B cell (primary cell): ENCODE data around the gene ITGB7. TPM values are rescaled to one million over a fixed set of nuclear protein-coding genes. Genes with fewer than 3 reads are reported as not detected.

Experiments used
- ATAC-seq: fragments of 200-7000 bp; cut with Tn5 transposase; one replicate; pipeline ENCODE4 v1.10.0; 2021; ENCODE audit warnings: low read depth, mild to moderate bottlenecking, moderate number of reproducible peaks, moderate library complexity
- CTCF ChIA-PET: fragments of 350-600 bp; sonication (Branson Sonifier 250); formaldehyde crosslinking; loops from one replicate; lab custom pipeline; 2021; ENCODE audit warnings: antibody characterized with exemption, inconsistent platforms; lab: Charles Lee
- POLR2A ChIA-PET: fragments of 350-600 bp; sonication (Branson Sonifier 250); formaldehyde crosslinking; loops from one replicate; lab custom pipeline; 2021; ENCODE audit warnings: antibody characterized with exemption; lab: Charles Lee
- DNase-seq: peaks from one replicate; pipeline ENCODE4 v3.0.0; 2013
- H2AFZ ChIP-seq: 2 replicates; pipeline ENCODE4 v1.6.1; 2012; ENCODE audit warnings: mild to moderate bottlenecking, low read depth, low read length; ENCODE audit not compliant: insufficient read depth, poor library complexity, severe bottlenecking
- H3K27ac ChIP-seq, 2 donors: 1 replicate in 1 of 2; 2 replicates in 1 of 2; pipeline ENCODE4 v1.5.1; 2012 to 2013; ENCODE audit warnings: low read length in 2 of 2, mild to moderate bottlenecking in 2 of 2, moderate library complexity in 1 of 2
- H3K27me3 ChIP-seq, 4 experiments: fragments of 200-600 bp in 1 of 4; sonication (generic) in 1 of 4; replicated peaks in 1 of 4; 1 replicate in 2 of 4; 2 replicates in 2 of 4; pipeline versions ENCODE4 v1.6.1 to v1.7.0; 2013 to 2016; ENCODE audit warnings: low read length in 3 of 4, mild to moderate bottlenecking in 2 of 4, mixed read lengths in 1 of 4, moderate library complexity in 1 of 4; ENCODE audit not compliant: insufficient read depth in 4 of 4, control insufficient read depth in 3 of 4; ENCODE audit errors: control extremely low read depth in 1 of 4
- H3K36me3 ChIP-seq, 2 experiments: replicated peaks in 1 of 2; 1 replicate in 1 of 2; 2 replicates in 1 of 2; pipeline versions ENCODE4 v1.6.1 to v1.7.1; 2013; ENCODE audit warnings: low read length in 1 of 2; ENCODE audit not compliant: insufficient read depth in 2 of 2, control insufficient read depth in 1 of 2; ENCODE audit errors: control extremely low read depth in 1 of 2, extremely low read depth in 1 of 2
- H3K4me1 ChIP-seq, 2 donors: fragments of 200-600 bp in 1 of 2; sonication (generic) in 1 of 2; 1 replicate in 1 of 2; 2 replicates in 1 of 2; pipeline versions ENCODE4 v1.5.1 to v1.6.1; 2013 to 2017; ENCODE audit warnings: low read length in 2 of 2; ENCODE audit not compliant: control insufficient read depth in 2 of 2, insufficient read depth in 2 of 2
- H3K4me2 ChIP-seq: replicated peaks from 2 replicates; pipeline ENCODE3; 2012; ENCODE audit warnings: mild to moderate bottlenecking, low read depth, low read length; ENCODE audit not compliant: poor library complexity, severe bottlenecking
- H3K4me3 ChIP-seq, 5 experiments: fragments of 200-600 bp in 1 of 5; sonication (generic) in 1 of 5; 1 replicate in 3 of 5; 2 replicates in 2 of 5; pipeline versions ENCODE4 v1.5.1 to v1.7.0; 2011 to 2016; ENCODE audit warnings: low read length in 4 of 5, mild to moderate bottlenecking in 4 of 5, low read depth in 2 of 5, control low read depth in 1 of 5, moderate library complexity in 1 of 5; ENCODE audit not compliant: insufficient read depth in 1 of 5; ENCODE audit errors: control extremely low read depth in 1 of 5, extremely low read depth in 1 of 5
- H3K79me2 ChIP-seq: fragments of 200-600 bp; sonication (generic); one replicate; pipeline ENCODE4 v1.6.0; 2016; ENCODE audit warnings: low read length; ENCODE audit not compliant: control insufficient read depth, insufficient read depth
- H3K9ac ChIP-seq: fragments of 200-600 bp; sonication (generic); 2 replicates; pipeline ENCODE4 v1.6.1; 2017; ENCODE audit warnings: mild to moderate bottlenecking, low read length, moderate library complexity
- H3K9me3 ChIP-seq, 3 donors: one replicate each; pipeline versions ENCODE4 v1.6.1 to v1.7.1; 2013; ENCODE audit warnings: low read length in 2 of 3; ENCODE audit not compliant: control insufficient read depth in 2 of 3, insufficient read depth in 1 of 3; ENCODE audit errors: control extremely low read depth in 1 of 3
- H4K20me1 ChIP-seq: 2 replicates; pipeline ENCODE4 v1.6.0; 2012; ENCODE audit warnings: mild to moderate bottlenecking, low read length; ENCODE audit not compliant: insufficient read depth, control insufficient read depth, poor library complexity, severe bottlenecking
- H3K27ac Mint-ChIP-seq: one replicate; pipeline ENCODE4 v1.8.0; 2021; ENCODE audit warnings: mixed read lengths
- H3K27me3 Mint-ChIP-seq: one replicate; pipeline ENCODE4 v1.8.0; 2021; ENCODE audit warnings: mixed read lengths
- H3K4me1 Mint-ChIP-seq: one replicate; pipeline ENCODE4 v1.8.0; 2021; ENCODE audit warnings: mixed read lengths
- H3K4me3 Mint-ChIP-seq: one replicate; pipeline ENCODE4 v1.8.0; 2021; ENCODE audit warnings: mixed read lengths
- H3K9me3 Mint-ChIP-seq: one replicate; pipeline ENCODE4 v1.8.0; 2022; ENCODE audit warnings: mixed read lengths; ENCODE audit not compliant: insufficient read depth
- CTCF ChIP-seq: fragments of 200-600 bp; IDR thresholded peaks from one replicate; pipeline ENCODE4 v1.8.0; 2022; ENCODE audit warnings: antibody characterized with exemption, mild to moderate bottlenecking
- EZH2 ChIP-seq: IDR thresholded peaks from 2 replicates; pipeline ENCODE4 v1.6.1; 2012; ENCODE audit warnings: borderline replicate concordance, low read depth, mild to moderate bottlenecking, moderate library complexity, low read length; ENCODE audit not compliant: insufficient read depth, poor library complexity, severe bottlenecking
- WGBS: methylation state at CpG from one replicate; pipeline ENCODE4 v1.1.5; 2013; ENCODE audit warnings: missing lambda C conversion rate; ENCODE audit not compliant: insufficient coverage; 5-methylcytosine and 5-hydroxymethylcytosine counted together
- intact Hi-C: fragments of 100-400 bp; cut with micrococcal nuclease; formaldehyde crosslinking; loops from one replicate; pipeline ENCODE4 v1.10.0; 2022
- polyA plus RNA-seq: library from polyadenylated mRNA; depleted of rRNA; stranded (reverse); fragments of >200 nt; gene quantifications from 2 replicates; pipeline ENCODE4 v1.2.3, GENCODE V29; 2012
- total RNA-seq, 2 donors: library from RNA; stranded (reverse); fragments of 120-200 nt in 1 of 2; gene quantifications; 1 replicate in 1 of 2; 2 replicates in 1 of 2; pipeline versions ENCODE4 v1.2.3 to v1.2.4, GENCODE V29; 2013 to 2022

Gene ITGB7
- total and polyA plus RNA-seq, 2 donors (not counting 1 experiment from before 2014, with no cell fraction given), result 199 to 265 TPM

GRCh38 chr12:53233671-53234121 is 26.6 kb upstream of the ITGB7 start:
- peaks cover 0 to 3% (median 0%) of the 10 kb centered on the region in 3 donors for H3K9me3 ChIP-seq
- ATAC-seq (no peak), DNase-seq (no peak)
- H3K9me3 Mint-ChIP-seq, result no peaks in the 10 kb centered on the region
- ChIA-PET POLR2A (no interaction called here), CTCF (interaction anchor here (1.0 to 2.0 kb wide), 7 partner anchors 14 to 55 kb away, joined by 3 to 14 read pairs (median 4); partner anchors contain the start of gene ESPL1)
- H4K20me1 ChIP-seq, result no peaks in the 10 kb centered on the region
- no peaks in the 10 kb centered on the region for H3K36me3 ChIP-seq
- no peak overlapping the region for H3K4me3 ChIP-seq
- WGBS, result 69% methylated on average over 5 of the region's 7 CpGs
- peak overlapping the region; percentile 52 for H3K4me3 Mint-ChIP-seq
- H3K9ac ChIP-seq, result no peak overlapping the region
- H3K4me1 Mint-ChIP-seq, result peaks cover 43% of the 10 kb centered on the region
- peaks cover 6% of the 10 kb centered on the region for H3K27me3 Mint-ChIP-seq
- peaks cover 0 to 11% (median 2%) of the 10 kb centered on the region in 4 experiments for H3K27me3 ChIP-seq
- H3K27ac ChIP-seq, result no peak overlapping the region
- intact Hi-C loops, result no loop called here
- peaks cover 34 to 46% of the 10 kb centered on the region in 2 donors for H3K4me1 ChIP-seq
- no peak overlapping the region for H3K4me2 ChIP-seq
- H3K27ac Mint-ChIP-seq, result peak overlapping the region; percentile 68
- H2AFZ ChIP-seq, result no peak overlapping the region
- TF ChIP-seq CTCF (no peak), EZH2 (no peak)
- H3K79me2 ChIP-seq, result no peaks in the 10 kb centered on the region

DNA sequence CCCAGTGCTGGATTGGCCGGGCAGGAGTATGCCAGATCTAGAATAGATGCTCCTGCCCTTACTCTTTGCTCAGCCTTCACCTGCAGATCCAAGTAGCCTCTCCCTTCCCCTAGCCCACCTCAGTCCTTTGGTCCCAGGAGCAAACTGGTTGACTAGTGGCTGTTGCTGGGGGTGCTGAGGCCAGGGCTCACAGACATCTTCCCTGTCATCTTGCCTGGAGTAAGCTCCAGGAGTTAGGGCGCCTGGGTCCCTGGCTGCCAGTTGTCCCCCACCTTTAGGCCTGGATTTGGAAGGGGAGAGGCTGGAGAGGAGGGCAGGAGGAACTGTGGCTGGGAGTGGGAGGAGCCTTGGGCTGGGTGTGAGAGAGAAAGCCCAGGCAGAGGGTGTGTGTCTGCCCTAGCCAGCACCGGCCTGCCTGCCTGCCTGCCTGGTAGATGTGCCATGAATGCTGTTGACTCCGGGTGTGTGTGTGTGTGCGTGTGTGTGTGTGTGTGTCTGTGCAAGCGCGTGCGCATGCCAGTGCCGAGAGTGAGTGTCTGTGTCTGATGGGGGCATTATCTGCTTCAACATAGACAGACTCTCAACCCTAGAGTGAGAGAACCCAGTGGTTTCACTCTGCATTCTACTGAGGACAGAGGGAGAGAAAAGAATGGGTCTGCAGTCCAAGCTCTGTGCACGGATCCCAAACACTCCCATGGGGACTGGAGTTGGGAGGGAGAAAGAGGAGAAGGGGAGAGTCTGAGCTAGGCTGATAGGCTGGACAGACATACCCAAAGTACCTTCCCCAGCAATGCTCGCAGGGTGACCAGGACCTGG is 25.8 kb upstream of the ITGB7 start:
- peak overlapping the region; percentile 17 to 53 (median 37) for H3K4me3 ChIP-seq
- no peaks in the 10 kb centered on the region for H3K9me3 Mint-ChIP-seq
- H4K20me1 ChIP-seq, result no peaks in the 10 kb centered on the region
- whole genome bisulfite sequencing, result 26% methylated on average over 4 of the region's 11 CpGs
- H3K4me2 ChIP-seq, result peak overlapping the region; percentile 85
- ATAC-seq (no peak), DNase-seq (peak; percentile 54)
- H3K4me3 Mint-ChIP-seq, result peak overlapping the region; percentile 88
- TF ChIP-seq CTCF (no peak), EZH2 (no peak)
- H3K27ac Mint-ChIP-seq, result peak overlapping the region; percentile 77
- peak overlapping the region; percentile 16 for H3K9ac ChIP-seq
- H3K27me3 ChIP-seq, result peaks cover 0 to 11% (median 2%) of the 10 kb centered on the region in 4 experiments
- peaks cover 0 to 3% (median 0%) of the 10 kb centered on the region in 3 donors for H3K9me3 ChIP-seq
- H3K36me3 ChIP-seq, result no peaks in the 10 kb centered on the region
- POLR2A ChIA-PET, result no interaction called here
- H3K4me1 ChIP-seq, result peaks cover 34 to 46% of the 10 kb centered on the region in 2 donors
- H3K27me3 Mint-ChIP-seq, result peaks cover 6% of the 10 kb centered on the region
- intact Hi-C loops, result no loop called here
- H3K27ac ChIP-seq, result no peak overlapping the region
- peak overlapping the region; percentile 40 for H2AFZ ChIP-seq
- CTCF ChIA-PET, result interaction anchor here (0.9 to 2.0 kb wide), 7 partner anchors 13 to 54 kb away, joined by 3 to 14 read pairs (median 4); partner anchors contain the start of gene ESPL1
- peaks cover 43% of the 10 kb centered on the region for H3K4me1 Mint-ChIP-seq
- H3K79me2 ChIP-seq, result no peaks in the 10 kb centered on the region
